Neural progenitor cell (in vitro differentiated cells): ENCODE data around the gene RNF175. TPM values are rescaled to one million over a fixed set of nuclear protein-coding genes. Genes with fewer than 3 reads are reported as not detected.
A peak's percentile ranks its signal among the peaks of the same experiment; 100 is the strongest.

Experiments
- DNase-seq: peaks from one replicate; pipeline ENCODE4 v3.0.0-alpha.2; 2016; ENCODE audit warnings: low spot score
- H2AFZ ChIP-seq: fragments of 200-600 bp; sonication (generic); replicated peaks from 2 replicates; pipeline ENCODE4 v1.6.1; 2016; ENCODE audit warnings: antibody characterized with exemption
- H3F3A ChIP-seq: fragments of 200-600 bp; sonication (generic); 2 replicates; pipeline ENCODE4 v1.6.1; 2016; ENCODE audit warnings: antibody characterized with exemption, low read depth
- H3K27ac ChIP-seq: fragments of 200-600 bp; sonication (generic); 2 replicates; pipeline ENCODE4 v1.5.1; 2016; ENCODE audit warnings: mild to moderate bottlenecking
- H3K27me3 ChIP-seq: fragments of 200-600 bp; sonication (generic); 2 replicates; pipeline ENCODE4 v1.6.1; 2016; ENCODE audit warnings: mild to moderate bottlenecking, moderate library complexity
- H3K36me3 ChIP-seq: fragments of 200-600 bp; sonication (generic); 2 replicates; pipeline ENCODE4 v1.5.1; 2016
- H3K4me1 ChIP-seq: fragments of 200-600 bp; sonication (generic); 2 replicates; pipeline ENCODE4 v1.6.1; 2016; ENCODE audit warnings: mixed run types
- H3K4me2 ChIP-seq: fragments of 200-600 bp; sonication (generic); 2 replicates; pipeline ENCODE4 v1.6.1; 2016
- H3K4me3 ChIP-seq: fragments of 200-600 bp; sonication (generic); 2 replicates; pipeline ENCODE4 v1.5.1; 2016
- H3K79me2 ChIP-seq: fragments of 200-600 bp; sonication (generic); 2 replicates; pipeline ENCODE4 v1.6.1; 2016; ENCODE audit warnings: low read depth
- H3K9ac ChIP-seq: fragments of 200-600 bp; sonication (generic); 2 replicates; pipeline ENCODE4 v1.6.1; 2016
- H3K9me3 ChIP-seq: fragments of 200-600 bp; sonication (generic); 2 replicates; pipeline ENCODE4 v1.5.1; 2016; ENCODE audit warnings: low read depth
- H4K20me1 ChIP-seq: fragments of 200-600 bp; sonication (generic); 2 replicates; pipeline ENCODE4 v1.6.1; 2016; ENCODE audit warnings: low read depth
- H3K27ac Mint-ChIP-seq: 3 replicates; pipeline ENCODE4 v1.8.0; 2021; ENCODE audit warnings: mixed read lengths
- H3K27me3 Mint-ChIP-seq: 2 replicates; pipeline ENCODE4 v1.8.0; 2022; ENCODE audit warnings: low read depth, mild to moderate bottlenecking, inconsistent platforms, moderate library complexity, mixed read lengths; ENCODE audit not compliant: insufficient read depth
- H3K36me3 Mint-ChIP-seq: 3 replicates; pipeline ENCODE4 v1.8.0; 2021; ENCODE audit warnings: mixed read lengths
- H3K4me1 Mint-ChIP-seq: 3 replicates; pipeline ENCODE4 v1.8.0; 2021; ENCODE audit warnings: mixed read lengths
- H3K4me3 Mint-ChIP-seq: 3 replicates; pipeline ENCODE4 v1.8.0; 2021; ENCODE audit warnings: mild to moderate bottlenecking, moderate library complexity, mixed read lengths
- H3K9me3 Mint-ChIP-seq: 3 replicates; pipeline ENCODE4 v1.8.0; 2020; ENCODE audit warnings: mixed read lengths
- EZH2 ChIP-seq: fragments of 200-600 bp; sonication (generic); IDR thresholded peaks from 2 replicates; pipeline ENCODE4 v1.6.1; 2017; ENCODE audit warnings: antibody characterized with exemption, mild to moderate bottlenecking, moderate library complexity
- EZH2phosphoT487 ChIP-seq: fragments of 200-600 bp; sonication (generic); IDR thresholded peaks from 2 replicates; pipeline ENCODE4 v1.6.1; 2017; ENCODE audit warnings: antibody characterized with exemption
- total RNA-seq: library from RNA; depleted of rRNA; stranded (reverse); fragments of >200 nt; gene quantifications from 2 replicates; pipeline ENCODE4 v1.2.3, GENCODE V29; 2015; ENCODE audit warnings: low replicate concordance
- TF ChIP-seq, protein P1 (sequence below): fragments of 200-600 bp; sonication (generic); IDR thresholded peaks from 2 replicates; pipeline ENCODE4 v1.5.1; 2017; ENCODE audit warnings: antibody characterized with exemption, mild to moderate bottlenecking

Gene RNF175
- total RNA-seq, 1 donor from 2014 or later, result 34.6 TPM

DNA sequence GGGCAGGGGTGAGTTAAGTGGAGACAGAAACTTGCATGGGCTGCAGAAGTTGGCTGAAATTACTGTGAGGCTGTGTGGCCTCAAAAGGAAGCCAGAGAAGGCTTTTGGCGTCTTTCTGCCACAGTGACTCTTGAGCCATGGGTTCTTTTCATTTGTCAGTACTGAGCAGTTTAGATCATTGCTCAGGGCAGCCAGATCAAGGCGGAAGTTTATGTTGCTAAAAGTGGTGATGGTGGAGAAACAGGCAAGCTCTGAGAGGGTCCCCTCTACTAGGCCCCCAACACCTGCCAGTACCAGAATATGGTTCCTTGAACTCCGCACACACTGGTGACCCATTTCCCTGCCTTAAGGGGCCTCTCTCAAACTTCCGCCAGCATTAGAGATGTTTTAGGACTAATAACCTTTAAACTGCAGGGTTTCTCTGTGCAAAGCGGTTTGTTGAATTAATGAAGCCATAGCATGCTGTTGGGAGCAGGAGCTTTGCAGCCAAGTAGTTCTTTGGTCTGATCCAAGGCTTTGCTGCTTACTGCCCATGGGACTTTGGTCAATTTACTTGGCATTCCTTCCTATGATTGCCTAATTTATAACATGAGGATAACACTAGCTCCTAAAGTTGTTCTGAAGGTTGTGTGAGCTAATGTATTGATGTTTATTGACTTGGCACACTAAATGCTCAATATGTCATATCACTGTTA is 34.5 kb downstream of the RNF175 start:
- Histone ChIP-seq H3K79me2 (no peaks in the 10 kb centered on the region), H3K4me1 (no peaks in the 10 kb centered on the region), H3K27ac (no peak overlapping the region), H4K20me1 (no peaks in the 10 kb centered on the region), H2AFZ (no peak overlapping the region), H3F3A (no peaks in the 10 kb centered on the region), H3K27me3 (no peaks in the 10 kb centered on the region), H3K9me3 (no peaks in the 10 kb centered on the region), H3K4me2 (no peak overlapping the region), H3K9ac (no peak overlapping the region), H3K4me3 (no peak overlapping the region), H3K36me3 (no peaks in the 10 kb centered on the region)
- H3K4me3 Mint-ChIP-seq, result no peak overlapping the region
- H3K27me3 Mint-ChIP-seq, result peaks cover 2% of the 10 kb centered on the region
- no peaks in the 10 kb centered on the region for H3K4me1 Mint-ChIP-seq
- H3K27ac Mint-ChIP-seq, result no peak overlapping the region
- H3K36me3 Mint-ChIP-seq, result peaks cover 9% of the 10 kb centered on the region
- TF ChIP-seq EZH2phosphoT487, result no peak
- TF ChIP-seq EZH2, result no peak
- TF ChIP-seq, protein P1, sequence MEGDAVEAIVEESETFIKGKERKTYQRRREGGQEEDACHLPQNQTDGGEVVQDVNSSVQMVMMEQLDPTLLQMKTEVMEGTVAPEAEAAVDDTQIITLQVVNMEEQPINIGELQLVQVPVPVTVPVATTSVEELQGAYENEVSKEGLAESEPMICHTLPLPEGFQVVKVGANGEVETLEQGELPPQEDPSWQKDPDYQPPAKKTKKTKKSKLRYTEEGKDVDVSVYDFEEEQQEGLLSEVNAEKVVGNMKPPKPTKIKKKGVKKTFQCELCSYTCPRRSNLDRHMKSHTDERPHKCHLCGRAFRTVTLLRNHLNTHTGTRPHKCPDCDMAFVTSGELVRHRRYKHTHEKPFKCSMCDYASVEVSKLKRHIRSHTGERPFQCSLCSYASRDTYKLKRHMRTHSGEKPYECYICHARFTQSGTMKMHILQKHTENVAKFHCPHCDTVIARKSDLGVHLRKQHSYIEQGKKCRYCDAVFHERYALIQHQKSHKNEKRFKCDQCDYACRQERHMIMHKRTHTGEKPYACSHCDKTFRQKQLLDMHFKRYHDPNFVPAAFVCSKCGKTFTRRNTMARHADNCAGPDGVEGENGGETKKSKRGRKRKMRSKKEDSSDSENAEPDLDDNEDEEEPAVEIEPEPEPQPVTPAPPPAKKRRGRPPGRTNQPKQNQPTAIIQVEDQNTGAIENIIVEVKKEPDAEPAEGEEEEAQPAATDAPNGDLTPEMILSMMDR, result no peak
- no peak for DNase-seq
- H3K9me3 Mint-ChIP-seq, result no peaks in the 10 kb centered on the region

DNA sequence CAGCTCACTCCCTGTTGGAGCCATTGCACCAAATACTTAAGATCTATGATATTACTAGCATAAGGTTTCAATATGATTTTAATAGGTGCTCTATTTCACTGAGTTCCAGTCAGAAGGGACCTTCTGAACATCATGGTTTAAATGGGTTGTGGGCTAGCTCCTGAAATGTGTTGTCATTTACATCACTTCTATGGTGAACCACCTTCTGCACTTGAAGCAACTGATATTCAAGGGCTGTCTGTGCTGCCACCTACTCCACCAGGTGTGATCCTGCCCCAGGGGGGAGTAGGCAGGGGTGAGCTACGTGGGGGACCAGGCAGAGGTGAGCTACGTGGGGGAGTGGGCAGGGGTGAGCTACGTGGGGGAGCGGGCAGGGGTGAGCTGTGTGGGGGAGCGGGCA is 35.2 kb downstream of the RNF175 start:
- Mint-ChIP-seq H3K27me3 (peaks cover 2% of the 10 kb centered on the region), H3K27ac (peak overlapping the region; percentile 17), H3K9me3 (no peaks in the 10 kb centered on the region), H3K4me3 (no peak overlapping the region), H3K36me3 (peaks cover 12% of the 10 kb centered on the region), H3K4me1 (no peaks in the 10 kb centered on the region)
- H3K27ac ChIP-seq, result no peak overlapping the region
- no peaks in the 10 kb centered on the region for H4K20me1 ChIP-seq
- H3K36me3 ChIP-seq, result no peaks in the 10 kb centered on the region
- no peaks in the 10 kb centered on the region for H3F3A ChIP-seq
- H3K9me3 ChIP-seq, result no peaks in the 10 kb centered on the region
- no peak for DNase-seq
- H3K4me3 ChIP-seq, result no peak overlapping the region
- TF ChIP-seq, protein P1, result no peak
- TF ChIP-seq EZH2 (no peak), EZH2phosphoT487 (no peak)
- H2AFZ ChIP-seq, result no peak overlapping the region
- no peaks in the 10 kb centered on the region for H3K27me3 ChIP-seq
- no peak overlapping the region for H3K4me2 ChIP-seq
- no peak overlapping the region for H3K9ac ChIP-seq
- H3K79me2 ChIP-seq, result no peaks in the 10 kb centered on the region
- H3K4me1 ChIP-seq, result no peaks in the 10 kb centered on the region

DNA sequence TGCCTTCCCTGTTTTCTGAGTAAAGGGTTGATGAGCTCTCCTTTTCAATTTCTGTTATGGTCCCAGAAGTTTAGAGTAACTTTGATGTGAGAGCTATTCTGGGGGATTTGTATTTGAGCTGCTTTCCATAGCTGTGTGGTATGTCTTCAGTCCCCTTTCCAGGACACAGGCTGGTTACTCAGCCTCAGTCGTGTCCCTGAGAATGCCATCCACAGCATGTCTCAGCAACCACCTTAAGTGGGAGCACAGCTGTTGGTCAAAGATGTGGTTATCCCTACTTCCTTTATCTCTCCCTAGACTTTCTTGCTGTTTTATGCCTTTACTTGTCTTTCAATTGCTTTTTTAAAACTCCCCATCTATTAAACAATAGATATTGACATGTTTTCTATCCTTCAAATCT is 37.8 kb downstream of the RNF175 start:
- Mint-ChIP-seq H3K27me3 (peaks cover 2% of the 10 kb centered on the region), H3K9me3 (no peaks in the 10 kb centered on the region), H3K4me1 (no peaks in the 10 kb centered on the region), H3K4me3 (no peak overlapping the region), H3K27ac (no peak overlapping the region), H3K36me3 (peaks cover 19% of the 10 kb centered on the region)
- no peaks in the 10 kb centered on the region for H3K27me3 ChIP-seq
- TF ChIP-seq EZH2phosphoT487, result no peak
- TF ChIP-seq, protein P1, result no peak
- H4K20me1 ChIP-seq, result no peaks in the 10 kb centered on the region
- H3K9ac ChIP-seq, result no peak overlapping the region
- no peaks in the 10 kb centered on the region for H3F3A ChIP-seq
- H3K4me2 ChIP-seq, result no peak overlapping the region
- no peaks in the 10 kb centered on the region for H3K9me3 ChIP-seq
- H2AFZ ChIP-seq, result no peak overlapping the region
- H3K4me1 ChIP-seq, result no peaks in the 10 kb centered on the region
- H3K79me2 ChIP-seq, result no peaks in the 10 kb centered on the region
- DNase-seq, result no peak
- no peak overlapping the region for H3K27ac ChIP-seq
- no peak overlapping the region for H3K4me3 ChIP-seq
- no peaks in the 10 kb centered on the region for H3K36me3 ChIP-seq
